ENCODE measurements around the gene C1orf159.

The C1orf159 gene

GRCh38 chr1:1061682-1062345 is 54.1 kb downstream of the C1orf159 start:
- TF ChIP-seq, protein P1, sequence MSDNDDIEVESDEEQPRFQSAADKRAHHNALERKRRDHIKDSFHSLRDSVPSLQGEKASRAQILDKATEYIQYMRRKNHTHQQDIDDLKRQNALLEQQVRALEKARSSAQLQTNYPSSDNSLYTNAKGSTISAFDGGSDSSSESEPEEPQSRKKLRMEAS (IDR thresholded peaks at IDR 0.05): no peak
- TF ChIP-seq EGR1 (IDR thresholded peaks at IDR 0.05) (no peak), FOXM1 (IDR thresholded peaks at IDR 0.05; ENCODE audit: borderline replicate concordance, low read depth) (no peak), YY1 (IDR thresholded peaks at IDR 0.05; ENCODE audit: low read depth) (no peak), EP300 (IDR thresholded peaks at IDR 0.05; ENCODE audit: borderline replicate concordance) (no peak), TAF1 (IDR thresholded peaks at IDR 0.05; ENCODE audit: low read depth) (no peak), ZBTB7A (IDR thresholded peaks at IDR 0.05; ENCODE audit: low read depth) (no peak), CEBPB (IDR thresholded peaks at IDR 0.05) (no peak)
- TF ChIP-seq, protein P2, sequence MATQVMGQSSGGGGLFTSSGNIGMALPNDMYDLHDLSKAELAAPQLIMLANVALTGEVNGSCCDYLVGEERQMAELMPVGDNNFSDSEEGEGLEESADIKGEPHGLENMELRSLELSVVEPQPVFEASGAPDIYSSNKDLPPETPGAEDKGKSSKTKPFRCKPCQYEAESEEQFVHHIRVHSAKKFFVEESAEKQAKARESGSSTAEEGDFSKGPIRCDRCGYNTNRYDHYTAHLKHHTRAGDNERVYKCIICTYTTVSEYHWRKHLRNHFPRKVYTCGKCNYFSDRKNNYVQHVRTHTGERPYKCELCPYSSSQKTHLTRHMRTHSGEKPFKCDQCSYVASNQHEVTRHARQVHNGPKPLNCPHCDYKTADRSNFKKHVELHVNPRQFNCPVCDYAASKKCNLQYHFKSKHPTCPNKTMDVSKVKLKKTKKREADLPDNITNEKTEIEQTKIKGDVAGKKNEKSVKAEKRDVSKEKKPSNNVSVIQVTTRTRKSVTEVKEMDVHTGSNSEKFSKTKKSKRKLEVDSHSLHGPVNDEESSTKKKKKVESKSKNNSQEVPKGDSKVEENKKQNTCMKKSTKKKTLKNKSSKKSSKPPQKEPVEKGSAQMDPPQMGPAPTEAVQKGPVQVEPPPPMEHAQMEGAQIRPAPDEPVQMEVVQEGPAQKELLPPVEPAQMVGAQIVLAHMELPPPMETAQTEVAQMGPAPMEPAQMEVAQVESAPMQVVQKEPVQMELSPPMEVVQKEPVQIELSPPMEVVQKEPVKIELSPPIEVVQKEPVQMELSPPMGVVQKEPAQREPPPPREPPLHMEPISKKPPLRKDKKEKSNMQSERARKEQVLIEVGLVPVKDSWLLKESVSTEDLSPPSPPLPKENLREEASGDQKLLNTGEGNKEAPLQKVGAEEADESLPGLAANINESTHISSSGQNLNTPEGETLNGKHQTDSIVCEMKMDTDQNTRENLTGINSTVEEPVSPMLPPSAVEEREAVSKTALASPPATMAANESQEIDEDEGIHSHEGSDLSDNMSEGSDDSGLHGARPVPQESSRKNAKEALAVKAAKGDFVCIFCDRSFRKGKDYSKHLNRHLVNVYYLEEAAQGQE (IDR thresholded peaks at IDR 0.05; ENCODE audit: low read depth): no peak

DNA sequence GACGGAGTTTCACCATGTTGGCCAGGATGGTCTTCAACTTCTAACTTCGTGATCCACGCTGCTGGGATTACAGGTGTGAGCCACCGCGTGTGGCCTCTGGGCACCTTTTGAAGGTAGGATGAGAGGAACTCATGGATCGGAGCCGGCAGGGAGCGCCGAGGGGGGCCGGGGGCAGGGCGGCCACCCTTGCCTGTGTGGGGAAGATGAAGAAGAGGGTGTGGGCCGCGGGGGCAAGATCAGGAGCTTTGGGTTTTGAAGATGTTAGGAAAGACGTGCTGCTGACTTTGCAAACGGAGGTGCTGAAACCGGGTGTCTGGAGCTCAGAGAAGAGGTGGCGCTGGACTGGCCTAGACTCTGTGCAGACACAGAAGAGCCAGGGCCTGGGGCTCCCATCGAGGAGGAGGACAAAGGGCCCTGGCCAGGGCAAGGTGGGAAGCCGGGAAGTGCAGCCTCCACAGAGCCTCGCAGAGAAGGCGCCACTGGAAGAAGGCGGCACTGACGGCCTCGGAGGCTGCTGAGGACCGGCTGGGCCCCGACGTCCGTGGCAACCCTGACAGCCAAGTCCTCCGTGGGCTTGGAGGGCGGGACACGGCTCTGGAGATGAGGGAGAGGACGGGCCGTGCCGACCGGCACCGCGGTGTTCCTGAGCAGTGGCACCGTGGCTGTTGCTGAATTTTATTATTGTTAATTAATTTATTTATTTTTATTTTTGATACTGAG is 55.4 kb downstream of the C1orf159 start:
- TF ChIP-seq USF1 (IDR thresholded peaks at IDR 0.05) (no peak), EP300 (IDR thresholded peaks at IDR 0.05; ENCODE audit: borderline replicate concordance) (no peak), CREB1 (IDR thresholded peaks at IDR 0.05; ENCODE audit: low read depth) (no peak), RAD21 (IDR thresholded peaks at IDR 0.05; ENCODE audit: low read depth) (no peak), TCF12 (IDR thresholded peaks at IDR 0.05; ENCODE audit: low read depth) (no peak), TEAD4 (IDR thresholded peaks at IDR 0.05) (no peak), FOXM1 (IDR thresholded peaks at IDR 0.05; ENCODE audit: borderline replicate concordance, low read depth) (no peak), EGR1 (IDR thresholded peaks at IDR 0.05) (no peak), NFIC (IDR thresholded peaks at IDR 0.05) (no peak), CEBPB (IDR thresholded peaks at IDR 0.05) (no peak), YY1 (IDR thresholded peaks at IDR 0.05; ENCODE audit: low read depth) (no peak), ZBTB7A (IDR thresholded peaks at IDR 0.05; ENCODE audit: low read depth) (no peak), TAF1 (IDR thresholded peaks at IDR 0.05; ENCODE audit: low read depth) (no peak)
- TF ChIP-seq, protein P1 (IDR thresholded peaks at IDR 0.05): no peak
- TF ChIP-seq, protein P2 (IDR thresholded peaks at IDR 0.05; ENCODE audit: low read depth): no peak

GRCh38 chr1:1059494-1060280 is 56.2 kb downstream of the C1orf159 start:
- TF ChIP-seq ZBTB7A (IDR thresholded peaks at IDR 0.05; ENCODE audit: low read depth) (peak; percentile 23; the same call in 1 of the 2 replicates), CEBPB (IDR thresholded peaks at IDR 0.05) (no peak)

GRCh38 chr1:1058921-1059493 is 56.9 kb downstream of the C1orf159 start:
- TF ChIP-seq TAF1 (IDR thresholded peaks at IDR 0.05; ENCODE audit: low read depth) (0 out of 2 replicates have a peak, but pooled peaks have one; percentile 27), YY1 (IDR thresholded peaks at IDR 0.05; ENCODE audit: low read depth) (no peak), ZBTB7A (IDR thresholded peaks at IDR 0.05; ENCODE audit: low read depth) (peak; percentile 20; the same call in 1 of the 2 replicates), FOXM1 (IDR thresholded peaks at IDR 0.05; ENCODE audit: borderline replicate concordance, low read depth) (no peak), NFIC (IDR thresholded peaks at IDR 0.05) (no peak), EGR1 (IDR thresholded peaks at IDR 0.05) (no peak), USF1 (IDR thresholded peaks at IDR 0.05) (no peak), RAD21 (IDR thresholded peaks at IDR 0.05; ENCODE audit: low read depth) (no peak), EP300 (IDR thresholded peaks at IDR 0.05; ENCODE audit: borderline replicate concordance) (no peak; the same call in 1 of the 2 replicates), TEAD4 (IDR thresholded peaks at IDR 0.05) (no peak), CEBPB (IDR thresholded peaks at IDR 0.05) (no peak), TCF12 (IDR thresholded peaks at IDR 0.05; ENCODE audit: low read depth) (no peak; the same call in 1 of the 2 replicates), CREB1 (IDR thresholded peaks at IDR 0.05; ENCODE audit: low read depth) (no peak)
- TF ChIP-seq, protein P1 (IDR thresholded peaks at IDR 0.05): peak; percentile 34
- TF ChIP-seq, protein P2 (IDR thresholded peaks at IDR 0.05; ENCODE audit: low read depth): no peak

Data from Ishikawa (cell line).